ENCODE results near the gene CLEC1B.
"Not testable (repeated sequence)": the region's sequence is repeated elsewhere in the genome, so short reads cannot be mapped to it uniquely, and the experiment has no call there.

The CLEC1B gene

DNA sequence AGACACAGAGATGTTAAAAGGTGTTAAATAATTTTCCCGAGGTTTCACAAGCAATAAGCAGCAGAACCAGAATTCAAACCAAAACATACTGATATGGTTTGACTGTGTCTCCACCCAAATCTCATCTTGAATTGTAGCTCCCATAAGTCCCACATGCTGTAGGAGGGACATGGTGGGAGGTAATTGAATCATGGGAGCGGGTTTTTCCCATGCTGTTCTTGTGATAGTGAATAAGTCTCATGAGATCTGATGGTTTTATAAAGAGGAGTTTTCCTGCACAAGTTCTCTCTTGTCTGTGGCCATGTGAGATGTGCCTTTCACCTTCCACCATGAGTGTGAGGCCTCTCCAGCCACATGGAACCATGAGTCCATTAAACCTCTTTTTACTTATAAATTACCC is 24.2 kb downstream of the CLEC1B start:
- DNase-seq (ENCODE audit: low read depth): not testable (repeated sequence)

DNA sequence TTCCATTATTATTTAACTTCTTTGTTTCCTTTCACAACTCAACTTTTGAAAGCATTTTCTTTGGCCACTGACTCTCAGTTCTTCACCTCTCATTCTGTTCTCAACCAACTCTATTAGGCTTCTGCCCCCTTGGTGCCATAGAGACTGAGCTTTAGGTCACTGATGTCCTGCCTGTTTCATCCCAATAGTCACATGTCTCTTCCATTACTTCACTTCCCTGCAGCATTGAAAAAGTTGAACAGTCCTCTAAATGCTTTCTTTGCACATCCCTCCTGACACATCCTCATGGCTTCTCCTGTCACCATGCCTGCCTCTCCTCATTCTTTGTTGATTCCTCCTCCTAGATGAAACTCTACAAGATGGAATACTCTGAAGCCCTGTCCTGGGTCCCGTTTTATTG is 25.0 kb downstream of the CLEC1B start:
- no peak for DNase-seq (ENCODE audit: low read depth)

DNA sequence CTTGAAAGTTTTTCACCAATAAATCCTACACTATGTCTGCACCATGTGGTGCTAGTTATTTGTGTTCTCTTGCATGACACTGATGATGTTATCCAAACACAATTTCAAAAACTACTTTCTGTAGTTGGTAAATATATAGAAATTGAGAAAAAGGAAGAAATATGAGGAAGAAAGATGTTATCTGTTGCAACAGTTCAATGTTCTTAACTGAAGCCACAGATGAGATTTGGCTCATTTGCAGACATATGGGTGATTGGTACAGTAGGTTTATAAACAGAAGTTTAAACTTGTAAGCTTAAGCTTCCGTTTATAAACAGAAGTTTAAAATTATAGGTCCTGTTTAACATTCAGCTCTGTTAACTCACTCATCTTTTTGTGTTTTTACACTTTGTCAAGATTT is 27.7 kb downstream of the CLEC1B start, which contains the start of gene CLEC12A:
Gene CLEC12A, plus strand, starts transcription at position 229 of the 400 bp plus-strand sequence. CDS start 188 bp downstream, outside the sequence.
- DNase-seq (ENCODE audit: low read depth): no peak

DNA sequence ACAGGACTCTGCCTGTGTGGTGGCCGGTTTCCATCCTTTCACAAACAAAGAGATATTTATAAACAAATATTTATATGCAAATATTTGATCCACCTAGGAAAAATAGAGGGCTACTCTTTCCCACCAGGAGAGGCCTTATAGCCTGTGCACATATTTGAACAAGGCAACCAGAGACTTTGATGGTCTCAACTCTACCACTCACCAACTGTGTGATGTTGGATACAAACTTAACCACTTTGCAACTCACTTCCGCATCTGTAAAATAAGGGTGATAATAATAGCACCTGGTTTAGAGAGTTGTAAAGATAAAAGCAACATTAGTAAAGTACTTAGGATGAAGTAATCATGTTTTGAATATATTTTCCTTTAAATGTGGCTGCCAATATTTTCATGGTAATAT is 29.2 kb downstream of the CLEC1B start:
- no peak for DNase-seq (ENCODE audit: low read depth)

DNA sequence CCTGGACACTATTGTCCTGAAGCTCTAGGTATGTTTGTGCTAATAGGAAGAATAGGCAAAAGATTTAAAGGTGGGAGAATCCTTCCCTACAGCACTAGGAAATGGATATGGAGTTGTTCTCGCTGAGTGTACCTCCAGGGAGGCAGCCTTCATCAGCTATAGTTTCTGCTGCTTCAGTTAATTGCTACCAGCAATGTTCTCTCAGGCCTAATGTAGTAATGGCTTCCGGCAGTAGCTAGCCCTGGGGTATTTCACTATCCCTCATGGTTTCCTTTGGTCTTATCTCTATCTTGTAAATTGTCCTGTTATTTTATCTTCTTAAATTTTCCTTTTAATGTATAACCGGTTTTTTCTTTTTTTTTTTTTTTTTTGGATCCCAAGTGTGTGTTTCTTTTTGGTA is 37.0 kb downstream of the CLEC1B start:
- DNase-seq (ENCODE audit: low read depth): no peak

DNA sequence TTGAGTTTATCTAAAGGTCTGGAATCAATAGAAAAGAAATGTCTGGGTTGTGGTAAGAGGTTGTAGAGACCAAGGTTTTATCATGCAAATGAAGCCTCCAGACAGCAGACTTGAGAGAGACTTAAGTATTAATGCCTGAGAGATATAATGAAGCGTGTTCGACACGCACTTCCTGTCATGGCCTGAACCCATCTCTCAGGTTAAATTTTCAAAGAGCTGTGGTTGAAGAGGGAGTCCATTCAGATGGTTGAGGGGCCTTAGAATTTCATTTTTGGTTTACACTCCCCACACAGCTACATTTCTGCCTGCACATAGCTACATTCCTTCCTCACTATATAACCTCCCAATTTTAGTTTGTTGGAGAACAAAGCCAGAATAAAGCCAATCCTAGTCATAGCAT is 37.8 kb downstream of the CLEC1B start:
- DNase-seq (ENCODE audit: low read depth): no peak

DNA sequence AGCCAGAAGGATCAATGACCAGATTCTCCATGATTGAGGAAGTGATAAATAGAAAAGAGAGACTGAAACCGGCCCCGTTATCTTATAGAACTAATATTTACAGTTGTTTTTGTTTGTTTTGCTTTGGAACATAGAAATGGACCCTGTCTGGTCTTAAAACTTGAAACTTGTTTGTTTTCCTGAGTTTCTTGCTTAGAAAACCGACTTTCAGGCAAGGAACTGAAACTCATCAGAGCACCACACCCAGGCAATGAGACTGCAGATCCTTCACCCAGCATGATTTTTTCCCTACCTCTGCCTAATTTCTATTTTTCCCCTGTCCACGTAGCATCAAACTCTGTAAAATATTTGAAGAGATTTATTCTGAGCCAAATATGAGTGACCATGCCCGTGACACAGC is 38.3 kb downstream of the CLEC1B start:
- DNase-seq (ENCODE audit: low read depth): no peak

DNA sequence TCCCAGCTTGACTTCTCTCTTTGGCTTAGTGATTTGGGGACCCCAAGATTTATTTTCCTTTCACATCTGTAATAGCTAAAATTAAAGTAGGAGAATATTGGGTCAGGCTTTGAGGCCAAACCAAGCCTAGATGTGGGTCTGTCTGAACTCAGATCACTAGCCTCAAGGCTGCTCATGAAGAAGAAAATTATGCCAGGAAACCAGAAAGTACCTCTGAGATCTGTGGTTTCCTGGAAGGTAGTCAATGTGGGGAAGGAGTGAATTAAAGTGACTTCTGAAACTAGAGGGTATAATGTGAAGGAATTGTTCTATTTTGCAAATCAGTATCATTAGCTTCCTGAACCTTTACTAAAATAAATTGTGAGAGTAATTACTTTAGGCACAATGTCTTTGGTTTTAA is 41.1 kb downstream of the CLEC1B start:
- DNase-seq (ENCODE audit: low read depth): no peak

DNA sequence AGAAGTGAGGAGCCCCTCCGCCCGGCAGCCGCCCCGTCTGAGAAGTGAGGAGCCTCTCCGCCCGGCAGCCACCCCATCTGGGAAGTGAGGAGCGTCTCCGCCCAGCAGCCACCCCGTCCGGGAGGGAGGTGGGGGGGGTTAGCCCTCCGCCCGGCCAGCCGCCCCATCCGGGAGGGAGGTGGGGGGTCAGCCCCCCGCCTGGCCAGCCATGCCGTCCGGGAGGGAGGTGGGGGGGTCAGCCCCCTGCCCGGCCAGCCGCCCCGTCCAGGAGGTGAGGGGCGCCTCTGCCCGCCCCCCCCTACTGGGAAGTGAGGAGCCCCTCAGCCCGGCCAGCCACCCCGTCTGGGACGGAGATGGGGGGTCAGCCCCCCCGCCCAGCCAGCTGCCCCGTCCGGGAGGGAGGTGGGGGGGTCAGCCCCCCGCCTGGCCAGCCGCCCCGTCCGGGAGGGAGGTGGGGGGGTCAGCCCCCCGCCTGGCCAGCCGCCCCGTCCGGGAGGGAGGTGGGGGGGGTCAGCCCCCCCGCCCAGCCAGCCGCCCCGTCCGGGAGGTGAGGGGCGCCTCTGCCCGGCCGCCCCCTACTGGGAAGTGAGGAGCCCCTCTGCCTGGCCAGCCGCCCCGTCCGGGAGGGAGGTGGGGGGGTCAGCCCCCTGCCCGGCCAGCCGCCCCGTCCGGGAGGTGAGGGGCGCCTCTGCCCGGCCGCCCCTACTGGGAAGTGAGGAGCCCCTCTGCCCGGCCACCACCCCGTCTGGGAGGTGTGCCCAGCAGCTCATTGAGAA is 45.8 kb downstream of the CLEC1B start:
- DNase-seq (ENCODE audit: low read depth): not testable (repeated sequence)

DNA sequence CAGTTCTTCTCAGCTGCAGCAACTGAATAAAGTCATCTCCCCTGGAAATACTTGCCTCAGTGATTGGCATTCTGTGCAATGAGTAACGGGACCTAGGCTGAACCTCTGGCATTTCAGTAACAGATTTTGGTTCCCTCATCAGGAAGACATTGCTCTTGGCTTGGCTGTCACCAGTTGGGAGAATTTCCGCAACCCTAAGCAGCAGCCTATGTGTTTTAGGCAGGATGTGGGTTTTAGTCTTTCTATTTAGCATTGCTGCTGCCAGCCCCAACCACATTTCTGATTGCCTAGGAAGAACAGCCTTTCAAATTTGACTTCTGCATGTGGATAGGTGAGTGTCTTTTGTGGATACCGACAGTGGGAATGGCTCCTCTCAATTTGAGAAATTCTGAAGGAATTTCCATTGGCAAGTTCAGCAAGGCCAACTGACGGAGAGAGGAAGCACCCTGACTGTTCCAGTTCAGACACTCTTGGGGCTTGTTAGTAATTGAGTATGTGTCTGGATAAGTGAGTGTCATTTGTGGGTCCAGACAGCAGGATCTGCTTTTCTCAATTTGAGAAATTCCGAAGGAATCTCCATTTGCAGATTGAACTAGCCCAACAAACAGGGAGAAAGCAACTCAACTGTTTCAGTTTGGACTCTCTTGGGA is 47.8 kb downstream of the CLEC1B start:
- no peak for DNase-seq (ENCODE audit: low read depth)

DNA sequence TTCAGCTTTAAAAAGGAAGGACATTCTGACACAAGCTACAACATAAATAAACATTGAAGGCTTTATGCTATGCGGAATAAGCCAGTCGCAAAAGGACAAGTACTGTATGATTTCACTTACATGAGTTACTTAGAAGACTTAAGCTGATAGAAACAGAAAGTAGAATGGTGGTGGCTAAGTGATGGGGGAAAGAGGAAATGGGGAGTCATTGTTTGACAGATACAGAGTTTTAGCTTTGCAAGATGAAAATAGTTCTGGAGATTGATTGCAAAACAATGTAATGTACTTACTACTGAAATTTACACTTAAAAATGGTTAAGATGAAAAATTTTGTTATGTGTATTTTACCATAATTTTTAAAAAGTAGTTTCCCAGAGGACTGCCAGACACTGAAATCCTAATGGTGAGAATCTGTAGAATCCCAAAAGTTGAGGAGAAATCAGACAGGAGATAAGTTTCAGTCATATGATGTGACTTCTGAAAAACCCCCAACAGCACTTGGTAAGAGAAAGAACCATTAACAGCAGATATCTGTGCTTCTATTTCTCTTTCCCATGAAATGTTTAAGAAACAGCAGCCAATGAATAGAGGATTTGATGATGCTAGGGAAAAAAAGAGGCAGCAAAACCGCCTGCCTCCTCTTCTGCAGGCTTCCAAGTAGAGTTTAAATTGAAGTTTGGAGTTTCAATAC is 50.2 kb downstream of the CLEC1B start:
- DNase-seq (ENCODE audit: low read depth): no peak

DNA sequence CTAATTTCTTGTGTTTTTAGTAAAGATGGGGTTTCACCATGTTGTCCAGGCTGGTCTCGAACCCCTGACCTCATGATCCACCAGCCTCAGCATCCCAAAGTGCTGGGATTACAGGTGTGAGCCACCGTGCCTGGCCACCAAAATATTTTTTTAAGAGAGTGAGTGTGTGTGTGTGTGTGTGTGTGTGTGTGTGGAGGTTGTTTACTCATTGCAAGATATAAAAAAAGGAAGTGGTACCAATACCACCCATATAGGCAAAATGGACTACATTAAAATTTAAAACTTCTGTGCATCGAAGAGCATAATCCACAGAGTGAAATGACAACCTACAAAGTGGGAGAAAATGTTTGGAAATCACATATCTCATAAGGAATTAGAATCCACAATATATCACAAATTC is 51.2 kb downstream of the CLEC1B start:
- no peak for DNase-seq (ENCODE audit: low read depth)

DNA sequence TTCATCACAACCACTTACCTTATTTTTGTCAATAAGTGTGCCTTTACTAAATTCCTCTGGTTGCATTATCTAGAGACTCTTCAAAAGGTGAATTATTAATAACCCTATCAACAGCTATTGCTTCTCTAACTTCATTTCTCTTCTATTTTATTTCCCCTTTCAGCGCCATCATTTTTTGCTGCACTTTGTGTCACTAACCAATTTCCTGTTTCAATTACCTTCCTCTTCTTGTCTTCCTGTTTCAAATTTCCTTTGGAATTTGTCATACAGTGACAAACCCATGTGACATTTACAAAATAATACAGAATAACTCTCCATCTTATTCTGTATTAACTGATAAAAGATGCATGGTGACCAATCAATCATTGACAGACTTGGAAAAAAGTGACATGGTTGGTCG is 54.5 kb downstream of the CLEC1B start:
- DNase-seq (ENCODE audit: low read depth): no peak

DNA sequence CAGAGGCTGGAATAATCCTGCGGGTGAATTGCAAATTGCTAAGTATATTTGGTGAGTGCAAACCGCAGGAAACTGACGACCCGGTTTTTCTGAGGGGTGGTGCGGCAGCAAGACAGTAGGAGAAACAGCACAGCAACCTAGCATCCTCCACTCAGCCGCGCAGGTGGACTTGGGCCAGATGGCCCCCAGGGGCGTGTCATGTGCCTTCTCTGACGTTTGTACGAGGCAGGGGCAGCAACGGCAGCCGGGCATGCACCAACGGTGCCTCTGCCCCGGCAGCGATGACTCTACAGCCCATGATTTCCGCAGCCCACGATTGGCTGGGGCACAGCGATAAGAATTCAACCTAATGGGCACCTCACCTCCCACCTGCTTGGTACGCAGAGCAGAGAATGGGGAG is 55.7 kb downstream of the CLEC1B start:
- no peak for DNase-seq (ENCODE audit: low read depth)
